Gastroesophageal sphincter (tissue), 4 donors: ENCODE measurements around the gene PHF2. TPM values are rescaled to one million over a fixed set of nuclear protein-coding genes. Genes with fewer than 3 reads are reported as not detected.

ENCODE experiments used
- ATAC-seq: fragments of 150-250 bp; one replicate; pipeline ENCODE4 v1.9.1; 2016; ENCODE audit warnings: mild to moderate bottlenecking, moderate library complexity
- H3K27ac ChIP-seq, 4 donors: fragments of 200-600 bp; sonication (generic) in 3 of 4; 1 replicate in 3 of 4; 2 replicates in 1 of 4; pipeline ENCODE4 v1.5.1; 2016 to 2019
- H3K27me3 ChIP-seq: fragments of 200-600 bp; sonication (generic); one replicate; pipeline ENCODE4 v1.5.1; 2019
- H3K36me3 ChIP-seq, 2 donors: fragments of 200-600 bp; sonication (generic); one replicate each; pipeline ENCODE4 v1.5.1; 2019; ENCODE audit warnings: control low read depth in 1 of 2
- H3K4me1 ChIP-seq, 3 donors: fragments of 200-600 bp; sonication (generic); 1 replicate in 2 of 3; 2 replicates in 1 of 3; pipeline ENCODE4 v1.5.1; 2016 to 2019; ENCODE audit warnings: control low read depth in 2 of 3
- H3K4me3 ChIP-seq, 2 donors: fragments of 200-600 bp; sonication (generic); one replicate each; pipeline ENCODE4 v1.5.1; 2019; ENCODE audit warnings: mild to moderate bottlenecking in 1 of 2, moderate library complexity in 1 of 2
- H3K9me3 ChIP-seq, 3 donors: fragments of 200-600 bp; sonication (generic); one replicate each; pipeline ENCODE4 v1.5.1; 2017 to 2019; ENCODE audit warnings: control low read depth in 2 of 3
- EP300 ChIP-seq: sonication (generic); formaldehyde crosslinking; IDR thresholded peaks from one replicate; pipeline ENCODE4 v1.6.1; 2017; ENCODE audit warnings: antibody characterized with exemption, mild to moderate bottlenecking
- POLR2A ChIP-seq, 2 donors: fragments of 450-650 bp; IDR thresholded peaks; one replicate each; pipeline ENCODE4 v1.6.1; 2017; ENCODE audit warnings: antibody characterized with exemption in 2 of 2, mild to moderate bottlenecking in 2 of 2, moderate library complexity in 1 of 2
- POLR2AphosphoS5 ChIP-seq: sonication (generic); formaldehyde crosslinking; IDR thresholded peaks from one replicate; pipeline ENCODE4 v1.6.1; 2017; ENCODE audit warnings: antibody characterized with exemption
- WGBS, 2 donors: methylation state at CpG; one replicate each; pipeline ENCODE4 v1.1.5; 2018; ENCODE audit warnings: low coverage in 1 of 2; 5-methylcytosine and 5-hydroxymethylcytosine counted together
- total RNA-seq, 4 donors: library from RNA; depleted of rRNA; stranded (reverse); fragments of >200 nt; gene quantifications; one replicate each; pipeline ENCODE4 v1.1.0, GENCODE V29; 2016
- TF ChIP-seq, protein P1 (sequence below), 4 experiments: fragments of 200-600 bp in 2 of 4; fragments of 450-650 bp in 2 of 4; sonication (generic) in 1 of 4; IDR thresholded peaks; one replicate each; pipeline ENCODE4 v1.5.1; 2017 to 2019; ENCODE audit warnings: antibody characterized with exemption in 4 of 4, mild to moderate bottlenecking in 2 of 4, moderate library complexity in 2 of 4

Gene PHF2
- total RNA-seq, 4 donors from 2014 or later = 37.2 to 51.2 (median 39.2) TPM

DNA sequence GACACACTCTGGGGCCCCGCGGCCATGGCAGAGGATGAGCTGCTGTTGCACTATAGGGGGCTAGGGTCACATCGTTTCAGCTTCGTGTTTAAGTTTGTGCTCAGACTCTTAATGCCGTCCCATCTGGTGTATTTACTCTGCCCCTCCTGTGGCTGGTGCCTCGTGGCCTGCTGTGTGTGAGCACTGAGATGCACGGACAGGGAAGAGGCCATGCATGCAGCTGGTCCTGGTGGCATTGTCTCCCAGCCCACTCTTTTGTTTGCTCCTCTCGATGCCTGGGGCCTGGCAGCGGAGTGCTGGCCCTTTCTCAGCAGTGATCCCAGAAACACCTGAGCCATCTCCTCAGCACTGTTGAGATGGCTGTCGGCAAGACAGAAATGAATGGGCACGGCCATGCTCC, 30.0 kb upstream of the PHF2 start:
- 100% methylated on average over 1 to 3 of the region's 11 CpGs for WGBS, 2 donors
- Histone ChIP-seq H3K27me3 (no peaks in the 10 kb centered on the region), H3K27ac (no peak overlapping the region), H3K4me3 (no peak overlapping the region), H3K36me3 (peaks cover 0 to 61% of the 10 kb centered on the region in 2 donors), H3K4me1 (peaks cover 7 to 27% (median 8%) of the 10 kb centered on the region in 3 donors), H3K9me3 (no peaks in the 10 kb centered on the region)
- no peak for ATAC-seq
- TF ChIP-seq POLR2A (IDR thresholded peaks at IDR 0.05) (no peak), EP300 (no peak), POLR2AphosphoS5 (no peak)
- TF ChIP-seq, protein P1, sequence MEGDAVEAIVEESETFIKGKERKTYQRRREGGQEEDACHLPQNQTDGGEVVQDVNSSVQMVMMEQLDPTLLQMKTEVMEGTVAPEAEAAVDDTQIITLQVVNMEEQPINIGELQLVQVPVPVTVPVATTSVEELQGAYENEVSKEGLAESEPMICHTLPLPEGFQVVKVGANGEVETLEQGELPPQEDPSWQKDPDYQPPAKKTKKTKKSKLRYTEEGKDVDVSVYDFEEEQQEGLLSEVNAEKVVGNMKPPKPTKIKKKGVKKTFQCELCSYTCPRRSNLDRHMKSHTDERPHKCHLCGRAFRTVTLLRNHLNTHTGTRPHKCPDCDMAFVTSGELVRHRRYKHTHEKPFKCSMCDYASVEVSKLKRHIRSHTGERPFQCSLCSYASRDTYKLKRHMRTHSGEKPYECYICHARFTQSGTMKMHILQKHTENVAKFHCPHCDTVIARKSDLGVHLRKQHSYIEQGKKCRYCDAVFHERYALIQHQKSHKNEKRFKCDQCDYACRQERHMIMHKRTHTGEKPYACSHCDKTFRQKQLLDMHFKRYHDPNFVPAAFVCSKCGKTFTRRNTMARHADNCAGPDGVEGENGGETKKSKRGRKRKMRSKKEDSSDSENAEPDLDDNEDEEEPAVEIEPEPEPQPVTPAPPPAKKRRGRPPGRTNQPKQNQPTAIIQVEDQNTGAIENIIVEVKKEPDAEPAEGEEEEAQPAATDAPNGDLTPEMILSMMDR (IDR thresholded peaks at IDR 0.05) = no peak

DNA sequence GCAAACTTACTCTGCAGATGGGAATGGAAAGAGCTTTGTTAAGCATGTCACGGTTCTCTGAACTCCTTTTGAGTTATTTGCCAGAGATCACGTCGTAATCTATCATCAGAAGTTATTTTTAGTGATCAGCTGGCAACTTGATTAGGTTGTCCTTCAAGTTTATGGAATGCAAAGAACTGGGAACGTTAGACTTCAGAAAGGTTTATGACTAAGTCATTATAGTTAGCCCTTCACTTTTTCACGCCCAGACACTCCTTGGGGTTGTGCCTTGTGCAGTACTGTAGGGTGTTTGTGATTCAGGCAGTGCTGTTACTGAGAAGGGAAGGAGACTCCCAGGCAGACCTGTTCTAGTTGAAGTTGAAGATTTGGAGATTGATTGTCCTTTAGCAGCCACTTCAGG, 26.8 kb upstream of the PHF2 start:
- TF ChIP-seq, protein P1 (IDR thresholded peaks at IDR 0.05) = no peak
- TF ChIP-seq POLR2AphosphoS5 (no peak), POLR2A (IDR thresholded peaks at IDR 0.05) (no peak), EP300 (no peak)
- Histone ChIP-seq H3K27ac (no peak overlapping the region), H3K4me1 (peaks cover 0 to 29% (median 0%) of the 10 kb centered on the region in 3 donors), H3K27me3 (no peaks in the 10 kb centered on the region), H3K4me3 (no peak overlapping the region), H3K36me3 (peaks cover 0 to 69% of the 10 kb centered on the region in 2 donors), H3K9me3 (no peaks in the 10 kb centered on the region)
- no peak for ATAC-seq
- 18 to 57% methylated on average over 4 to 5 of the region's 5 CpGs for WGBS, 2 donors

DNA sequence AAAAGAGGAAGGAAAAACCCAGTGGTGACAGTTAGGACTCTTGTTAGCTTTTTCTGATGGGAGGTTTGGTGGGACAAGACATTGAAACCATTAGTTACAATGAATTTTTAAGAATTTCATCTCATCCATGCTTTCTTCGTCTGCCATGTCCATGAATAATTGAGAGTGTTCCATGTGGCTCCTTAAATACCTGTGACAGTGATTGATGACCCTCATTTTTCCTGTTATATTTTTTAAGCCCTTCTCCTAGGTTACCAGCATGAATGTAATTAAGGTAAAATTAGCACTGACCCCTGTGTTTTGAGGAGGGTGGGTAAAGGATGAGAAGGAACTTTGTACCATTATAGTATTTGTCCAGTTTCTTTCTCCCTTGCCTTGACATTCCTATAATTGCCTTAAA, 23.5 kb upstream of the PHF2 start:
- Histone ChIP-seq H3K4me1 (peaks cover 0 to 52% (median 0%) of the 10 kb centered on the region in 3 donors), H3K4me3 (no peak overlapping the region), H3K27ac (no peak overlapping the region), H3K9me3 (no peaks in the 10 kb centered on the region), H3K27me3 (no peaks in the 10 kb centered on the region), H3K36me3 (peaks cover 0 to 64% of the 10 kb centered on the region in 2 donors)
- TF ChIP-seq, protein P1 (IDR thresholded peaks at IDR 0.05) = no peak
- no peak for TF ChIP-seq POLR2AphosphoS5
- TF ChIP-seq POLR2A (IDR thresholded peaks at IDR 0.05) = no peak
- TF ChIP-seq EP300 = no peak
- 100% methylated on average over 1 of the region's 1 CpG; no CpG with 5 or more reads in 1 of the 2 donors for WGBS, 2 donors
- ATAC-seq = no peak

DNA sequence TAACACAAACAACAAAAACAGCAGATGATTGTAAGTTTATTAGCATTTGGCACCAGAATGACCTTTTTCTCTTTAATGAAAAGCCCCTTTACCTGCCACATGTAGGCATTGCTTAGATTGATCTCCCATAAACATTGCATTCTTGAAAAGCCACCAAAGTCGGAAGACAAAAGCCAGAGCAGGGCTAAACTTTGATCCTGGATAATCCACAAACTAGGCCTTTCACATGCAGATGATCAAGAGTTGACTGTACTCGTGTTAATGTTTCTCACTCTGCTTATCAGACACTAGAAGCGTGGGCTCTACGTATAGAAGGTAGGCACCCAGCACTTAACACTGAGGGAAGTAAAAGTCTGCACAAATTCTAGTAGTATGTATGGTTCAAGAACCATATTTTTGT, 21.0 kb upstream of the PHF2 start:
- Histone ChIP-seq H3K9me3 (no peaks in the 10 kb centered on the region), H3K27ac (no peak overlapping the region), H3K27me3 (no peaks in the 10 kb centered on the region), H3K4me3 (no peak overlapping the region), H3K4me1 (peaks cover 0 to 40% (median 0%) of the 10 kb centered on the region in 3 donors), H3K36me3 (peaks cover 0 to 84% of the 10 kb centered on the region in 2 donors)
- no peak for ATAC-seq
- no peak for TF ChIP-seq EP300
- TF ChIP-seq POLR2AphosphoS5 = no peak
- no peak for TF ChIP-seq POLR2A (IDR thresholded peaks at IDR 0.05)
- TF ChIP-seq, protein P1 (IDR thresholded peaks at IDR 0.05) = no peak
- WGBS, 2 donors = 28 to 45% methylated on average over 4 of the region's 4 CpGs

DNA sequence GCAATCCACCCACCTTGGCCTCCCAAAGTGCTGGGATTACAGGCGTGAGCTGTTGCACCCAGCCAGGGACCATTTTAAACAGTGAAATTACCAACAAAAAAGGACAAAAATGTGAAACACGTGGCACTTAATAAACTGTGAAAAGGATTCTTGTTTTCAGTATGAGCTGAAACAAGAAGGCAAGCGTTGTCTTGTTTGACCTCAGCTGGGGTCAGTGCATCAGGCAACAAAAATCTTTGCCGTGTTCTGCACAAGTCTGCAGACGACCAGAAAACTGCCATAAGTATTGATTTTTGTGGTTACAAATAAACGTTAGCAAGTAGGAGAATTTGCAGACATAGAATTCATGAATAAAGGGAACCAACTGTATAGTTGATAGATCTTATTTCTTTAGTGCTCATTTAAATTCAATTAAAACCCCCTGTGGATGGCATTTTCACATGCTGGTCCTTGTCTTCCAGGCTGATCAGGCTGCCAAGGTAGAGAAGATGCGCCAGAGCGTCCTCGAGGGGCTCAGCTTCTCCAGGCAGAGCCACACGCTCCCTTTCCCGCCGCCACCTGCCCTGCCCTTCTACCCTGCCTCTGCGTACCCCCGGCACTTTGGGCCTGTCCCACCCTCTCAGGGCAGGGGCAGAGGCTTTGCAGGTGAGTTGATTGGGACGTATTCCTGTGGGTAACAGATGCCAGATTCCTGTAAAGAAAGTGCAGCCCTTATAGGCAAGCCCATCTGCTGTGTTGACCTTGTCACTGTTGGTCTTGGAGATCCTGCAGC, 18.8 kb upstream of the PHF2 start:
- TF ChIP-seq, protein P1 (IDR thresholded peaks at IDR 0.05) = no peak
- TF ChIP-seq POLR2A (IDR thresholded peaks at IDR 0.05) (no peak), POLR2AphosphoS5 (no peak), EP300 (no peak)
- Histone ChIP-seq H3K36me3 (peaks cover 0 to 85% of the 10 kb centered on the region in 2 donors), H3K4me1 (peaks cover 0 to 40% (median 0%) of the 10 kb centered on the region in 3 donors), H3K4me3 (no peak overlapping the region), H3K27me3 (no peaks in the 10 kb centered on the region), H3K9me3 (no peaks in the 10 kb centered on the region), H3K27ac (no peak overlapping the region)
- 79 to 86% methylated on average over 7 to 8 of the region's 15 CpGs for WGBS, 2 donors
- no peak for ATAC-seq
